Fibroblast of lung (primary cell): ENCODE results near the gene TMPRSS4. TPM values are rescaled to one million over a fixed set of nuclear protein-coding genes. Genes with fewer than 3 reads are reported as not detected.

Experiments
- DNase-seq, 2 donors: peaks; one replicate each; pipeline versions ENCODE4 v3.0.0 to v3.0.0-alpha.2; 2010; ENCODE audit warnings: low read depth in 2 of 2
- H2AFZ ChIP-seq: 2 replicates; pipeline ENCODE4 v1.5.1; 2012; ENCODE audit warnings: low read length, control low read depth, inconsistent platforms
- H3K27ac ChIP-seq: 2 replicates; pipeline ENCODE4 v1.5.1; 2011; ENCODE audit warnings: low read length, control low read depth; ENCODE audit not compliant: insufficient read depth
- H3K27me3 ChIP-seq: 2 replicates; pipeline ENCODE4 v1.5.1; 2011; ENCODE audit warnings: mild to moderate bottlenecking, low read length; ENCODE audit not compliant: control insufficient read depth, insufficient read depth
- H3K36me3 ChIP-seq: 2 replicates; pipeline ENCODE4 v1.5.1; 2011; ENCODE audit warnings: low read length; ENCODE audit not compliant: control insufficient read depth, insufficient read depth
- H3K4me1 ChIP-seq: 2 replicates; pipeline ENCODE4 v1.5.1; 2011; ENCODE audit warnings: low read length; ENCODE audit not compliant: control insufficient read depth, insufficient read depth; ENCODE audit errors: extremely low read depth
- H3K4me2 ChIP-seq: 2 replicates; pipeline ENCODE4 v1.5.1; 2011; ENCODE audit warnings: low read length, control low read depth; ENCODE audit not compliant: insufficient read depth; ENCODE audit errors: extremely low read depth
- H3K4me3 ChIP-seq, 4 experiments: fragments of 200-600 bp in 1 of 4; sonication (generic) in 1 of 4; replicated peaks in 1 of 4; 2 replicates each; pipeline ENCODE4 v1.5.1; 2011 to 2016; ENCODE audit warnings: low read length in 4 of 4, low read depth in 3 of 4, mild to moderate bottlenecking in 3 of 4, control low read depth in 2 of 4, inconsistent platforms in 1 of 4, mixed read lengths in 1 of 4; ENCODE audit not compliant: insufficient read depth in 1 of 4; ENCODE audit errors: control extremely low read depth in 1 of 4
- H3K79me2 ChIP-seq: 2 replicates; pipeline ENCODE4 v1.5.1; 2012; ENCODE audit warnings: mild to moderate bottlenecking, low read length, inconsistent platforms; ENCODE audit not compliant: control insufficient read depth, insufficient read depth
- H3K9ac ChIP-seq: 2 replicates; pipeline ENCODE4 v1.5.1; 2011; ENCODE audit warnings: mild to moderate bottlenecking, low read length, control low read depth; ENCODE audit not compliant: insufficient read depth
- H3K9me3 ChIP-seq: 2 replicates; pipeline ENCODE4 v1.5.1; 2012; ENCODE audit warnings: low read depth, low read length; ENCODE audit not compliant: control insufficient read depth, insufficient read depth
- H4K20me1 ChIP-seq: 2 replicates; pipeline ENCODE4 v1.5.1; 2011; ENCODE audit warnings: low read length; ENCODE audit not compliant: control insufficient read depth, insufficient read depth; ENCODE audit errors: extremely low read depth
- EZH2 ChIP-seq: IDR thresholded peaks from 2 replicates; pipeline ENCODE4 v1.5.1; 2012; ENCODE audit warnings: low read length, control low read depth, mild to moderate bottlenecking; ENCODE audit errors: missing control alignments
- polyA plus RNA-seq, 2 donors: library from polyadenylated mRNA; depleted of rRNA in 1 of 2; stranded (reverse) in 1 of 2; unstranded in 1 of 2; fragments of >200 nt; gene quantifications; 2 replicates each; pipeline ENCODE4 v1.2.1, GENCODE V29; 2011 to 2012; ENCODE audit warnings: missing spikeins in 1 of 2
- total RNA-seq: library from RNA; depleted of rRNA; stranded (reverse); fragments of >200 nt; gene quantifications from 2 replicates; pipeline ENCODE4 v1.2.1, GENCODE V29; 2014
- TF ChIP-seq, protein P1 (sequence below), 2 donors: IDR thresholded peaks in 1 of 2; conservative IDR thresholded peaks in 1 of 2; 1 replicate in 1 of 2; 2 replicates in 1 of 2; pipeline ENCODE4 v1.5.1; 2011 to 2012; ENCODE audit warnings: low read length in 2 of 2, control low read depth in 1 of 2, inconsistent platforms in 1 of 2, low read depth in 1 of 2, mild to moderate bottlenecking in 1 of 2

TMPRSS4 gene
- total and polyA plus RNA-seq, 2 donors (not counting 1 experiment from before 2014, with no cell fraction given) = not detected

GRCh38 chr11:118115048-118115447 is 38.2 kb downstream of the TMPRSS4 start:
- no peak overlapping the region for H3K27ac ChIP-seq
- no peaks in the 10 kb centered on the region for H3K79me2 ChIP-seq
- TF ChIP-seq EZH2 = no peak
- TF ChIP-seq, protein P1, sequence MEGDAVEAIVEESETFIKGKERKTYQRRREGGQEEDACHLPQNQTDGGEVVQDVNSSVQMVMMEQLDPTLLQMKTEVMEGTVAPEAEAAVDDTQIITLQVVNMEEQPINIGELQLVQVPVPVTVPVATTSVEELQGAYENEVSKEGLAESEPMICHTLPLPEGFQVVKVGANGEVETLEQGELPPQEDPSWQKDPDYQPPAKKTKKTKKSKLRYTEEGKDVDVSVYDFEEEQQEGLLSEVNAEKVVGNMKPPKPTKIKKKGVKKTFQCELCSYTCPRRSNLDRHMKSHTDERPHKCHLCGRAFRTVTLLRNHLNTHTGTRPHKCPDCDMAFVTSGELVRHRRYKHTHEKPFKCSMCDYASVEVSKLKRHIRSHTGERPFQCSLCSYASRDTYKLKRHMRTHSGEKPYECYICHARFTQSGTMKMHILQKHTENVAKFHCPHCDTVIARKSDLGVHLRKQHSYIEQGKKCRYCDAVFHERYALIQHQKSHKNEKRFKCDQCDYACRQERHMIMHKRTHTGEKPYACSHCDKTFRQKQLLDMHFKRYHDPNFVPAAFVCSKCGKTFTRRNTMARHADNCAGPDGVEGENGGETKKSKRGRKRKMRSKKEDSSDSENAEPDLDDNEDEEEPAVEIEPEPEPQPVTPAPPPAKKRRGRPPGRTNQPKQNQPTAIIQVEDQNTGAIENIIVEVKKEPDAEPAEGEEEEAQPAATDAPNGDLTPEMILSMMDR (conservative IDR thresholded peaks at IDR 0.05 in 1 of 2, IDR thresholded peaks at IDR 0.05 in 1 of 2; ENCODE audit: low read depth in 1 of 2, low read length in 2 of 2) = no peak
- no peak overlapping the region for H3K4me3 ChIP-seq
- no peak overlapping the region for H3K4me2 ChIP-seq
- no peaks in the 10 kb centered on the region for H3K9me3 ChIP-seq
- H3K9ac ChIP-seq = no peak overlapping the region
- H3K27me3 ChIP-seq = no peaks in the 10 kb centered on the region
- no peaks in the 10 kb centered on the region for H4K20me1 ChIP-seq
- no peak overlapping the region for H2AFZ ChIP-seq
- no peak for DNase-seq
- H3K36me3 ChIP-seq = no peaks in the 10 kb centered on the region
- H3K4me1 ChIP-seq = no peaks in the 10 kb centered on the region

GRCh38 chr11:118117790-118118601 is 41.1 kb downstream of the TMPRSS4 start:
- H3K9me3 ChIP-seq = no peaks in the 10 kb centered on the region
- no peak for TF ChIP-seq EZH2
- TF ChIP-seq, protein P1 (conservative IDR thresholded peaks at IDR 0.05 in 1 of 2, IDR thresholded peaks at IDR 0.05 in 1 of 2; ENCODE audit: low read depth in 1 of 2, low read length in 2 of 2) = no peak

GRCh38 chr11:118120793-118121192 is 43.9 kb downstream of the TMPRSS4 start:
- DNase-seq = no peak
- TF ChIP-seq, protein P1 (conservative IDR thresholded peaks at IDR 0.05 in 1 of 2, IDR thresholded peaks at IDR 0.05 in 1 of 2; ENCODE audit: low read depth in 1 of 2, low read length in 2 of 2) = no peak
- TF ChIP-seq EZH2 = no peak
- Histone ChIP-seq H3K4me1 (no peaks in the 10 kb centered on the region), H3K9ac (no peak overlapping the region), H3K79me2 (no peaks in the 10 kb centered on the region), H2AFZ (no peak overlapping the region), H3K4me3 (no peak overlapping the region), H3K27me3 (no peaks in the 10 kb centered on the region), H3K4me2 (no peak overlapping the region), H3K27ac (no peak overlapping the region), H3K36me3 (no peaks in the 10 kb centered on the region), H4K20me1 (no peaks in the 10 kb centered on the region), H3K9me3 (no peaks in the 10 kb centered on the region)

More at GRCh38 chr11:118117790-118118601, 41.1 kb downstream of the TMPRSS4 start:
- H3K4me1 ChIP-seq = no peaks in the 10 kb centered on the region
- H3K79me2 ChIP-seq = no peaks in the 10 kb centered on the region
- no peak for DNase-seq
- H2AFZ ChIP-seq = no peak overlapping the region
- no peak overlapping the region for H3K4me2 ChIP-seq
- no peaks in the 10 kb centered on the region for H4K20me1 ChIP-seq
- H3K9ac ChIP-seq = no peak overlapping the region
- H3K36me3 ChIP-seq = no peaks in the 10 kb centered on the region
- H3K27ac ChIP-seq = no peak overlapping the region
- no peak overlapping the region for H3K4me3 ChIP-seq
- H3K27me3 ChIP-seq = no peaks in the 10 kb centered on the region
